Measurements from ENCODE around the gene SLC44A5. TPM values are rescaled to one million over a fixed set of nuclear protein-coding genes. Genes with fewer than 3 reads are reported as not detected.

The SLC44A5 gene
- total and polyA plus RNA-seq, 2 experiments from 2014 or later: 3.3 to 11.7 TPM

- TF ChIP-seq CTCF (conservative IDR thresholded peaks at IDR 0.05; ENCODE audit: low read depth in 2 of 2) (no peak), CREB1 (CRISPR knock-in tag; IDR thresholded peaks at IDR 0.05; ENCODE audit: low read depth) (no peak), POLR2AphosphoS5 (IDR thresholded peaks at IDR 0.05; ENCODE audit: low read depth) (no peak), ZNF462 (CRISPR knock-in tag; IDR thresholded peaks at IDR 0.05) (no peak)
Measured at GRCh38 chr1:75472971-75473603, 137.8 kb downstream of the SLC44A5 start (continued).

GRCh38 chr1:75472089-75472970 is 138.6 kb downstream of the SLC44A5 start:
- no peaks in the 10 kb centered on the region for H3K79me2 ChIP-seq (replicated peaks; ENCODE audit: insufficient read depth)
- Mint-ChIP-seq H3K4me3 (no peak overlapping the region), H3K36me3 (ENCODE audit: low read depth) (peaks cover 5% of the 10 kb centered on the region; the same call in 1 of the 3 replicates), H3K4me1 (no peaks in the 10 kb centered on the region), H3K27ac (no peak overlapping the region), H3K9me3 (peaks cover 14% of the 10 kb centered on the region), H3K27me3 (ENCODE audit: insufficient read depth, low read depth, poor library complexity) (no peaks in the 10 kb centered on the region)
- no peak for ATAC-seq
- no peak overlapping the region for H3K4me2 ChIP-seq
- H3F3A ChIP-seq (replicated peaks; ENCODE audit: low read depth): no peaks in the 10 kb centered on the region
- H3K27me3 ChIP-seq (ENCODE audit: insufficient read depth): no peaks in the 10 kb centered on the region
- H3K4me1 ChIP-seq (ENCODE audit: insufficient read depth): no peaks in the 10 kb centered on the region
- H3K27ac ChIP-seq (ENCODE audit: low read depth): no peak overlapping the region
- no peak overlapping the region for H2AFZ ChIP-seq
- H3K9me2 ChIP-seq (ENCODE audit: insufficient read depth): no peaks in the 10 kb centered on the region
- no peak overlapping the region for H3K4me3 ChIP-seq
- no peaks in the 10 kb centered on the region for H3K36me3 ChIP-seq (ENCODE audit: insufficient read depth)
- no peaks in the 10 kb centered on the region for H4K20me1 ChIP-seq (replicated peaks; ENCODE audit: insufficient read depth)
- TF ChIP-seq STAT1 (IDR thresholded peaks at IDR 0.05; ENCODE audit: unreplicated experiment) (no peak), CREB1 (CRISPR knock-in tag; IDR thresholded peaks at IDR 0.05; ENCODE audit: low read depth) (no peak), EZH2 (IDR thresholded peaks at IDR 0.05; ENCODE audit: low read depth, unreplicated experiment) (no peak), JUNB (IDR thresholded peaks at IDR 0.05; ENCODE audit: unreplicated experiment) (no peak)
- no peak for DNase-seq (ENCODE audit: low spot score)
